ENCODE measurements around the gene FDXR. TPM values are rescaled to one million over a fixed set of nuclear protein-coding genes. Genes with fewer than 3 reads are reported as not detected.
"Not testable (repeated sequence)": the region's sequence is repeated elsewhere in the genome, so short reads cannot be mapped to it uniquely, and the experiment has no call there.

FDXR gene
- total RNA-seq, 1 experiment from 2014 or later = 3.4 TPM

DNA sequence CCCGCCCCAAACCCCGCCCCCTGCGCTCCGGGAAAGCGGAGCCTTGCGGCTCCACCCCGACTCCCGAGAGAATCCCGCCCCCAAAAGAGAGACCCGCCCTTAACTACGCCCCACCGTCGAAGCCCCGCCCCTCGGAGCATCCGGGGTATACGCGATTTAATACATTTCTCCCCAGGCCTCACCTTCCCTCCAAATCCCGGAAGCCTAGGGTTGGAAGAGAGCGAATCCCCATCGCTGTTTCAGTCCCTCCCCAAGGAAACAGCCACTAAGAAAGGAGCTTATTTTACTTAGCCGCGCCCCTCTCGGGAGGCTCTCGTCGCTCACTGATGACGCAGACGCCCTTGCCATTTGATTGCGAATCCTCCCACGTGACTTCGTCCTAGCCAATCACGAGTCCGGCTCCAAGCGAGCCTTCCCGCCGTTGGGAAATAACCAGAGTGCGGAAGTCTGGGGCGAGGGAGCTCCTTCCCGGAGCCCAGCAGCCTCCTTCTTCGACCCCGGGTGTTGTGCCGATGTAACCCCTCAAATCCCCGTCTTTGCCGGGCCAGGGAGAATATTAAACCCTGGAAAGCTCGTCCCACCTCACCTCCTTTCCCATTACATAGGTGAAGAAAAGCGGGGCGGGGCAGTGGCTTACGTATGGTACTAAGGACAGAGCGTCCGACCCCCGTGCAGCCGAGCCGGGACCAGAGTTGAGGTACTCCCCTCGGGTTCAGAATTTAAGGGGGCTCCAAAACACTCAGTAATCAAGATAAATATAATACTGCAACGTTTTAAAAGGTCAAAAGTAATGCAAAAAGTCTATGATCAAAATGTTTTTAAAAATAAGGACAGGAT lies 461 bp upstream of the FDXR start:
- peak; percentile 99 for DNase-seq (ENCODE audit: low read depth)

DNA sequence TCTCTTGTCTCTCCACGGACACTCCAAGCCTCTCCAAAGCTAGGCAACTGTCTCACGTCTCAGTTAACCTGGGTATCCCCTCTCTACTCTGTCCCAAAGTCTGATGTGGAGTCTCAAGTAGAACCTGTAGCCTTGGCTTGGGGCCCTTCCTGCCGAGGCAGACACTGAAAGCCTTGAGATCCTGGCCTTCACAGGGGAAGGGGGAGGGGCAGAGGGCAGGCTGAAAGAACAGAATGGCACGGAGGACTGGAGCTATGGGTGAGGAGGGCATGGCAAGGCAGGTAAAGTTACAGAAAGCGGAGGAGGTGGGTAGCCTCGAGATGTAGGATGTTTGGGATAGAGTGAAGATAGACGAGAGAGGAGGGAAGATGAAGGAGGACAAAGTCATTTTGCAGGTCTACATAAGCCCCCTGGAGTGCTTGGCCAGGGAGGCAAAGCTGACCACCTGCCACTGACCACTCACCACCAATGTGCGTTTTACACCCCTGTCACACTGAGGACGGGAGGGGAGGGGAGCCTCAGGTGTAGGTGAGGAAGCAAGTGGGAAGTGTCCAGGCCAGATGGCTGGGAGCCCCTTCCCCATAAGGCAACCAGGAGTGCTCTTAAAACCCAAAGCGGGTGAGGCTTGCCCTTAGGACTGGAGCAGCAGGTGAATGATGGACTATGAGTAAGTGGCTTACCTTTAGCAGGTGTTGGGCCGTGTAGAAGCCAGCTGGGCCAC lies 1.3 kb downstream of the FDXR start:
- no peak for DNase-seq (ENCODE audit: low read depth)

DNA sequence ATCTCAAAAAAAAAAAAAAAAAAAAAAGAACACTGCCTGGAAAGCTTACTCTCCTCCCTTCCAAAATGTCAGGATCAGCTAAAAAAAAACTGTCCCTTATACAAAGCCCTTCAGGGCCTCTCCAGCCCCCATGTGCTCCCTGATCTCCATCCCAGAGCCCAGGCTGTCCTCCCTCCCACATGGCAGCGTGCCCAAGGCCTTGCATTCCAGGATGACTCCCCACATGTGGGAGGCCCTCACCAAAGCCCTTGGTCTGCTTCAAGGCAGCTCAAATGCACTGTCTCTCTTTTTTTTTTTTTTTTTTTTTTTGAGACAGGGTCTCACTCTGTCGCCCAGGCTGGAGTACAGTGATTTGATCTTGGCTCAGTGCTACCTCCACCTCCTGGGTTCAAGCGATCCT lies 2.3 kb downstream of the FDXR start:
- peak; percentile 60 for DNase-seq (ENCODE audit: low read depth)

DNA sequence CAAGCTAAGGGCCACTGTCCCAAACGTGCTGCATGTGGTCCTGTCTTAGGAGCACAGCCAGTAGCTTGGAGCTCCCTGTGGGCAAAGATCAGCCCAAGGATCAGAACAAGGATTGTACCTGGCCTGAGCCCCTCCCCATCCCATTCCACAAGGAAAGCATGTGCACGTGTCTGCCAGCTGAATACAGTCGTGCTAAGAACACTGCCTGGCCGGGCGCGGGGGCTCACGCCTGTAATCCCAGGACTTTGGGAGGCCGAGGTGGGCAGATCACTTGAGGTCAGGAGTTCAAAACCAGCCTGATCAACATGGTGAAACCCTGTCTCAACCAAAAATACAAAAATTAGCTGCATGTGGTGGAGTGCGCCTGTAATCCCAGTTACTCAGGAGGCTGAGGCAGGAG lies 2.8 kb downstream of the FDXR start:
- DNase-seq (ENCODE audit: low read depth) = not testable (repeated sequence)

DNA sequence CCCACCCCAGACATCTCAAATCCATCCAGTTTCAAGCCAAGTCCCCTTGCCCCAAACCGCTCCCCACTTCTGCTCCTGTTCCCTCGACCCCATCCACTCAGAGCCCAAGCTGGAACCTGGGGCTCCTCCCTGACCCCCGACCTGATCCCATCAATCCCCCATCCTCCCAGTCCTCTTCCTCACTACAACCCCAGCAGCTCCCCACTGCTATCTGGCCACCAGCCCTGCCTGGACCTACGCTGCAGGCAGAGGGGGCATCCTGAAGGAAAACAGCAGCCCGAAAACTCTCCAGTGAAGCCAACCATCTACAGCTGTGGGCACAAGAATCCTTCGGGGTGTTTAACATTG lies 3.9 kb downstream of the FDXR start:
- DNase-seq (ENCODE audit: low read depth) = no peak

DNA sequence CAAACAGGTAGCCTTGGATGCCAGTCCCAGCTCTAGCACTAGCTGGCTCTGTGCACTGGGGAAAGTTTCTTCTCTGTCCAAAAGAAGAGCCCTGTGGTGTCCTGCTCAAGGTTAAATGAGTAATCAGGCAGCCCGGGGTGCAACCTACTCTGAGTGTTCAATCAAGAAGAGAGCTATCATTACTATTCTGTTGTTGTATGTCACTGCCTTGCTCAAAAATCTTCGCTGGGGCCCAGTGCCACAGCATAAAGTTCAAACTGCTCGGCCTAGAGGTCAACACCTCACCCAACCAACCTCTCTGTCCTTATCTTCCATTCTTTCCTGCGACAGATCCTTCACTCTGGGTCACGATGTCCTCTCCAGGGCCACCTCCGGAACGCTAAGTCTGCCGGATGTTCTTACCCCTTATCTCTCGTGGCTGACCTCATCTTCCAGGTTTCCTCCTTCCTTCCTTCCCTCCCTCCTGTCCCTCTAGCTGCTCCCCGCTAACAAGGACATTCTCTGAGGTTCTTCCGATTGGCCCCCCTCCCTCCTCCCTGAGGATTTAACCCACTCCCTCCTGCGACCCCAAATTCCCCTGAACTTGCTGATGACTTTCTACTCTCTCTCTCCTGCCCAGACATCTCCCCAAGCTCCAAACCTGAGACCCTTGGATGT lies 4.4 kb downstream of the FDXR start:
- no peak for DNase-seq (ENCODE audit: low read depth)

DNA sequence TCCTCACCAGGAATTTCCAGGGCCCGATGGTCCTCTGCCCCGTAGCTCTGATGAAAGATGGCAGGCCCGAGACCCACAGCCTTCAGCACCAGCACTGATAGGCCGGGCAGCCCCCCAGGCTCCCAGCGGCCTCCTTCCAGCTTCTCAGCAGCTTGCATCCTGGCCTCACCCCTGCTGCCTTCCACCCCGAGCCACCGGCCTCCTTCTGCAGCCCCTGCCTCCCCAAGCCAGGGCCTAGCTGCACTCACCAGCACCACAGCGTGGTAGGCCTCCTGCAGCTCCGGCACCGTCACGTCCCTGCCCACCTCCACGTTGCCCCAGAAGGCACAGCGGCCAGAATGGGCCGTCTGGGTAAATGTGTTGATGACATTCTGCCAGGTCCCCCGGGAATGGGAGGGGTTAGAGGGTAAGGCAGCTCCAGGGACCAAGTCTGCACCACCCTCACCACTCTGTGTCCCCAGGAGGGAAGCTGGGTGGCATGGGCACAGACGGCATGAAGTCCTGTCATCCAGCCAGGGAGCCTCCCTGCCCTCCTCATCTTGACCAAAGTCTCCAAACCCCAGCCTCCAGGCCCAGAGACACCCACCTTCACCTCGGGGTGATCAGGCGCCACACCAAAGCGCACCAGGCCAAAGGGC lies 6.5 kb downstream of the FDXR start:
- DNase-seq (ENCODE audit: low read depth) = no peak

DNA sequence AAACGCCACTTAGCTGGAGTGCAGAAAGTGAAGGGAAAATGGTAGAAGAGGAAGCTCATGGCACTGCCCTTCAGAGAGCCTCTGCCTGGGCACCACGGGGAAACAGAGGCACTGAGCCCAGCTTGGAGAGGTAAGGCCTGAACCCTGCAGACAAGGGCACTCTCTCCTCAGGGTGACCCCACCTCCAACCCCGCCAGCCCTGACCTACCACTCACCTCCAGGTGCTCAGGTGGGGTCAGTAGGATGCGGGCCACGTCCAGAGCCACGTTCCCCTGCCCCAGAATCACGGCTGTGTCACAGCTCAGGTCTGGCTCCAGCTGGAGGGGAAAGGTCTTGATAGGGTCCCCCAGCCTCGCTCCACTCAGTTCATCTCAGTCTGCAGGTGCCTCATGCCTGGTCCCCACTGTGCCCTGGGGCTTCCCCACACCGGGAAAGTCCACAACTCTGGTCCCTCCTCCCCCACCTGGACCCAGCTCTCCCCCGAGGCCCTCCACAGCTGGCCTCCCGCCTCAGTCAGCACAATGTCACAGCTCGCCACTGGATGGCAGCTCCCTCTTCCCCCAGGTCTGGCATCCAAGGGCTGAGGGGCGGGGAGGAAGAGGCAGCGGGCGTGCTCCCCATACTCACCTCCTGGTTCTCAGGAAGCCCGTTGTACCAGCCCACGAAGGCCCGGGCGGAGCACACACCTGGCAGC lies 7.1 kb downstream of the FDXR start:
- DNase-seq (ENCODE audit: low read depth) = no peak

DNA sequence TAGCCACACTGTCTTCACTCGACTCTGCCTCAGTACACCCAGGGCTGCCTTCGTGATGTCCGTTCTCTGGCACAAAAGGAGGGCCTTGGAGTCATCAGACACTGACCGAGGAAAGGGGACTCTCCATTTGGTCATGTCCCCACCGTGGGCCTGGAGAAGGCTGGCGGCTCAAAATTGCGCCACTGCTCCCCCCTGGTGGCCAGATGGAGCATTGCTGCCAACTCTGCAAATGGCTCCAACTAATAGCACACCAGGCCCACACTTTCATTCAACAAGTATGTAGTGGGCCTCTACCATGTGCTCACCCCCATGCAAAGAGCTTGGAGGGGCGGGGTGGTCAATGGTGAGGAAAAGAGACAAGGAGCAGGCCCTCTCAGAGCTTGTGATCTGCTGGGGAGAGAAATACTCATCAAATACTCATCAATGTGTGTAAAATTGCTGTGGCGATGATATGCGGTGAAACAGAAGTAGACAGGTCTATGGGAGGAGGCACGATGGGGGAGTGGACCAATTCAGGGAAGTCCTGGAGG lies 7.9 kb downstream of the FDXR start:
- DNase-seq (ENCODE audit: low read depth) = peak; percentile 46

DNA sequence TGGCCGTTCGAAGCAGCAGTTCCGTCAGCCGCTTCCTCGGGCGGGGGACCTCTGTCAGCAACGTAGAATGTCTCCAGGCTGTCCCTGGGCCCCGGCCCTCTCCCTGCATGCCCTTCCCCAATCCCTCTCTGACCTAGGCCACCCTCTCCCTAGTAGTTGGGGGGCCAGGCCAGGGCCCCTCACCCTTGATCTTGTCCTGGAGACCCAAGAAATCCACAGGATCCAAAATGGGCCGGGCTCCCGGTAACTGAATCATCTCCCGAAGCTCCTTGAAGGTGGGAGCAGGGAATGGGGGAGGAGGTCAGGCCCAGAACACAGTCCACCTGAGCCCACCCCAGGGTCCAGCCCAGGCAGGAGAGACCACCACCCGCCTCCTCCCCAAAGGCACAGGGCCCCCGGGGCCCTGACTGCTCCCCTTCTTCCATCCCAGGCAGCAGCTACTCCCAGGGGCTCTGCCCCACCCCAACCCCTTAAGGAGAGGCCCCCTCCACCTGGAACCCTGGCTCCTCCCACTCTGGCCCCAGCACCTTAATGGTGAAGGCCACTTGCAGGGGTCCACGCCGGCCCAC lies 8.4 kb downstream of the FDXR start:
- no peak for DNase-seq (ENCODE audit: low read depth)

DNA sequence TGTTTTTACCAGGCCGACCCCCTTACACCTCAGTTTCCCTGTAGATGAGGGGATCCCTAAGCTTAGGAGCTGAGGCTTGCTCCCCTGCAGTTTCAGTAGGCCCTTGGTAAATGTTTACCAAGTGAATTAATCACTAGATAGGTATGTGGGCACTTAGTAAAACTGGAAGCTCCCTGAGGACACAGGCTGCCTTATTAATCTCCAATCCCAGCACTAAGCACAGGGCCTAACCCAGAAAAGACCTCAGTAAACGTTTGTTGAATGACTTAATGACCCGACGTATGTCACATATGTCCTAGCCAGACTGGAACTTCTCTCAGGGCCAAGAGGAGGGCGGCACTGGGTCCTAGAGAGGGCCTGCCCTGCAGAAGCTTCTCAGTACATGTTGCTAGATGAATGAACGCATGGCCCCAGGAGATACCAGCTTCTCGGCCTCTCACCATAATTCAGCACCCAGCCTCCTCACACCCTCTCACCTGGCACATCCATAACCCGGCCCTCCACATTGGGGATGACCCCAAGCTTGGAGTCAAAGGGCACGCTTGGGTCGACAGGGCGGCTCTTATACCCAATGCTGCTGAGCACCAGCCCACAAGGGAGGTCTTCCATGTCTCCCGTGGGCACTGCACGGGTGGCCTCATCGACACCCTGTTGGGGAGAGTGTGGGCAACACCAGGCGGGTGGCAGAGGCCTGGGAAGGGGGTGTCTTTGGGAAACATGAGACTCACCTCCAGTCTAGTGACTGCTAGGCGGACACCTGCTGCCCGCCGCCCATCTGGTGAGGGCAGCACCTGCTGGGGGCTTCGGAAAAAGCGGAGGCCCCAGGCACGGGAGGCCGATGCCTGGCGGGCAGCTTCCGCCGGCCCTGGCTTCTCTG lies 9.1 kb downstream of the FDXR start:
- no peak for DNase-seq (ENCODE audit: low read depth)

DNA sequence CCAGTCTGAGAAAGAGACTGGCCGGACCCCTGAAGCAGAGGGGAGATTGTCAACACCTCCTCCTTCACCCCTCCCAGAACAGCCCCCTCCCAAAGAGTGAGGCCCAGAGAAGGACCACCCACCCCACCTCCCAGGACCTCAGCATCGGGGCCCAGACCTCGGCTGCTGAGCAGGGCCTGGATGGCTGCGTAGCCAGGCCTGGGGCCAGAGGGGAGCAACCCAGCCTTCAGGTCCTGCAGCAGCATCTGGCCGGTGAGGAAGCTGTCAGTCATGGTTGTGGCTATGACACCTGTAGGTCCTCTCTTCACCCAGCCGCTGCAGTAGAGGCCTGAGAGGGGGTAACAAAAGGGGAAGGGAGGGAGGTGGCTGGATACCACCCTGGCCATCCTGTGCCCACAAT lies 9.9 kb downstream of the FDXR start:
- no peak for DNase-seq (ENCODE audit: low read depth)

DNA sequence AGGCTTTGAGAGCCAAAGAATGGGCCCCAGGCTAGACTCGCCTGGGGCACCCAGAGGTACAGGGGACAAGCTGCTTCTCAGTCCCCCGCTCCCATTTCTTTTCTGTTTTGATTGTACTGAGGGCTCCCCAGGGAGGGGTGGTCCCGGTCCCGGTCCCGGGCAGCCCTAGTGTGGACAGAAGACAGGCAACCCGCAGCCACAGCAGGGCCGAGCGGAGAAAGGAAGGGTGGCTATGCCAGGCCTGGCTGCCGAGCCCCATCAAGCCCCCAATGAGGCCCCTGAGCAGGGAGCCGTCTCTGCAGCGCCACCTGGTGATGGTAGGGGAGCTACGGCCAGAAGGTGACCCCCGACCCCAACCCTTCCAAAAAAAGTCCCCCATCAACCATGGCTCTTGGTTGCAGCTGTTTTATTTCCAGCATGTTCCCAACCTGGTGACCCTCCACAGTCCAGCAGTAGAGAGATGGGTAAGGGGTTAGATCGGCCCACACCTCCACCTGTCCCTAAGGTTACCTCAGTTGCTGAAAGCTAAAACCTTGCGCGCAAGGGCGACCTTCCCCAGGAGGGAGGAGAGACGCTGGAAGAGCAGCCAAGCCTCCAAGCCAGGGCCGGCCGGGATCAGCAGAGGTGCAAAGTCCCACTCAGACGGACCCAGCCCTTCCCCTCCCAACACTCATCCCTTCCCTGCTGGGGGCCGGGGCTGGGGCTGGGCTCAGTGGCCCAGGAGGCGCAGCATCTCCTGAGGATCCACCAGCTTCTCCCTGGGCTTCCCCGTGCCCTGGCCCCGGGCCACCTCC lies 10.5 kb downstream of the FDXR start:
- peak; percentile 25 for DNase-seq (ENCODE audit: low read depth)

DNA sequence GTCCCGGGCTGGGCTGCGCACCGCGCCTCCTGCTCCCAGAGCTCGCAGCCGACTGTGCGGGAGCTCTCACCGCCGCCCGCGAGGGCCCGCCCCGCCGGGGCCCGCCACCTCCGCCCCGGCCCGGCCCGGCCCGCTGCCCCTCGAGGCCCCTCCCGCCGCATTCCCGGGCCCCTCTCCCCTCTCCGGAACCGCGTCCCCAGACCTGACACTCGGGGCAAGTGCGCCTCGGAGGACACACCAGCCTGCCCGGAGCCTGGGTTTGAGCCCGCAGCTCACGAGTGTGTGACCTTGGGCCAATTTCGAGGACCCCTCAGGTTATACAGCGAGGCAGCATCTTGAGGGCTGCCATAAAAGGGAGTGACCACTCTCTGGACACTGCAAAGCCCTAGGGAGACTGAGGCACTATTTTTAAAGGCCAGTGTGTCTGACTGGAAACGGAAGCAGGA lies 11.1 kb downstream of the FDXR start:
- no peak for DNase-seq (ENCODE audit: low read depth)

DNA sequence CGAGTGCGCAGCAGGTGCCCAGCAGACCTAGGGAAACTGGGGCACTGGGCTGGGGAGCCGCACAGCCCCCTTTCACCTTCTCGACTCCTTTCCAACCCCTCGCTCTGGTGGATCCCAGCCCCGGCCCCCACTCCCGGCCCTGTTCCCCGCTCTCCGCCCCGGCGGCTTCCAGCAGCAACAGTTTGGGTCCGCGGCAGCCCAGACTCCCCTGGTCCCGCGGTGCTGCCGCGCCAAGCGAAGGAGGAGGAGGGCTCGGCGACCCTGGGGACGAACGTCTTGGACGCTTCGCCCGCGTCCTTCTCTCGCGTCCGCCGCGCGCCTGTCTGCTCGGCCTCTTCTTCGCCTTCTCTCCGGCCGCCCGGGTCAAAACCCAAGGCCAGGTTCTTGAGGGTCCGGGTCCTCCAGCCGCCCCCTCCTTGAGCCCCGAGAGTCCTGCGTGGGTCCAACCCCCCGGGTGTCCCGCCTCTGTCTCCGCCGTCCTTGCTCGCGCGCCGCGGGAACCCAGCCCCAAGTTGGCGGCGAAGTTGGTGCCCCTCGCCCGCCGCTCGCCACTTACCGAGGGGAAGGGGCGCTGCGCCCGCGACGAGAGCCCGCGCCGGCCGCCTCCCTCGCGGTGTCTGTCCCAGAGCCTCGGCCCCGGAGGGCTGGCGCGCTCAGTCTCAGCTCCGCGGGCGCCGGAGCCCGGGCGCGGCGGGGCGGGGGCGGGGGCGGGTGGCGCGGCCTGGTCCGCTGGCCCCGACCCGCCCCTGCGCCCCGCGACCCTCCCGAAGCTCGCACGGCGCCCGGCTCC lies 11.7 kb downstream of the FDXR start:
- no peak for DNase-seq (ENCODE audit: low read depth)

DNA sequence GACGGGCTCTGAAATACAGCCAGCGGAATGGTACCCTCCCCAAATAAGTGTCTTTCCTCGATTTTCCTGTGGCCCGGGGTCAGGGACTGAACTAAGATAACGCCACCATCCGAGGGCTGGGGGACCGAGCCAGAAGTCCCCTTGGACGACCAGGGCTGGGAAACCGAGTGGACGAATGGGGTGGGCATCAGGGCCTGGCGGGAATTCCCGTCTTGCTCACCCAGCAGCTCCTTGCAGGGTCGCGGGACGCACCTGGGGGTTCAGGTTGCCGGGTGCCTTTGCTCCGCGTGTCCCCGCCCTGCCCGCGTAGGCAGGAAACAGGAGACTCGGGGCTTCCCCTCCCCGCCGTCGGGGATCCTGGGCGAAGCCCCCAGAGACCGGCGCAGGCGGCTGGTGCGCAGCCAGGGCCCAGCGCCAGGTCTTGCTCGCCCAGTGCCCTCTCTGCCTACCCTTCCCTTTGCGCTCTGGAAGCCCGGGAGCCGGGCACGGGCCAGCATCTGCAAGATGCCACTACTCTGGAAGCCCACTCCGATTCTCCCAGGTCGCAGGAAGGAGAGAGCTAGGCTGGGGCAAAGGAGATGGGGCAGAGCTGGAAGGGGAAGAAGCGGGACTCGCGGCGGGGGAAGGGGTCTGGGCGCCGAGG lies 12.4 kb downstream of the FDXR start:
- DNase-seq (ENCODE audit: low read depth) = no peak

DNA sequence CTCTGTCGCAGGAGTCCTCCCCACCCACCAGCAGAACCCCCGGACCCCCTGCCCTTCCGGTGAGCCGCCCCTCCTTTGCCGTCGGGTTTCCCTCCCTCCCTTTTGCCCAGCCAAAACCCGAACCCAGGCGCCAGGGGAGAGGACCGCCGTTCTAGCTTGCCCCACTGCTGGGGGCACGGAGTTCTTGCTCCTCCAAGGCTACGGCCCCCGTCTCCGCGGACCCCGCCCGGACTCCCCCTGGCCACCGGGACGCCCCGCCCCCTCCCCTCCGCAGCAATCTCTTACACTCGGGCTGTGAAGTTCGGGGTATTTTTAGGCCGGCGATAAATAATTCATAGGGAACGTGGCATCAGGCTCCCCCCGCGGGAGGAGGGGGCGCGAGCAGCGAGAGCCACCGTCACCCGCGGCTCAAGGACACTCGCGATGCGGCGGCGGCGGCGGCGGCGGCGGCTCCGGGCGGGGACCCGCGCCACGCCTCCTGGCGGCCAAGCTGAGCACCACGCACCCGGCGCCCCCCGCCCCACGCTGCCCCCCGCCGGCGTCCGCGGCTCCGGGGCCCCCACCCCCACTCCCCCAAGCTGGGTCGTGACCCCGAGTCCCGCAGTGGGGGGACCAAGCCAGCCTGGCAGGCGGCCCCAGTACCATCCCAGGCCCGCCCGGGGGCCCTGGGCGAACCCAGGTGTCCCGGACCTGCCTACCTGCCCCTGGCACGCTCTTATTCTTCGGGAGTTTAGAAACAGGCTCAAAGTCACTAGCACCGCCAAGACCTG lies 13.2 kb downstream of the FDXR start, which contains the start of gene GRIN2C:
Gene GRIN2C, minus strand, starts transcription at position 427 of the 770 bp plus-strand sequence. CDS start 4,793 bp downstream, outside the sequence.
- DNase-seq (ENCODE audit: low read depth) = no peak
